22Rv1 (cell line): ENCODE measurements around the gene CX3CR1.

ENCODE experiments used
- ZFX ChIP-seq: fragments of 450-650 bp; IDR thresholded peaks from 2 replicates; pipeline ENCODE4 v1.6.1; 2017; ENCODE audit warnings: antibody characterized with exemption, borderline replicate concordance
- TF ChIP-seq, protein P1 (sequence below): fragments of 450-650 bp; IDR thresholded peaks from 2 replicates; pipeline ENCODE4 v1.5.1; 2017; ENCODE audit warnings: mild to moderate bottlenecking

DNA sequence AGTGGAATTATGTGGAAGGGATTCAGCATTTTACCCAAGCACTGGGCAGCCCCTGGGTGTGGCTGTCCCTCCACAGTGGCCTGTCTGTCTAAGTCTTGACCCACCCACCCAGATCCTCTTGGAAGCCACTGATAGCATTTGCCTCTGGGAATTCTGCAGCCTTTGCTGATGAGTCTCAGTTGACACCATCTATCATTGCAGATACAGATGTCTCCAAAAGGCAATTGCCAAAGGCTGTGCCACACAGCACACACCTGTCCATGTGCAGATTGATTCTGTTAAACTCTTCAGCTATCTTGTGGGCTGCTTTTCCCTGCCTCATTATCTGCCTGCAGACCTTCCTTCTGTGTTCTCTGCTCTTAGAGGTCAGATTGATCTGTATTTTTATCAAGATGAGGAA lies 18.1 kb downstream of the CX3CR1 start:
- TF ChIP-seq, protein P1, sequence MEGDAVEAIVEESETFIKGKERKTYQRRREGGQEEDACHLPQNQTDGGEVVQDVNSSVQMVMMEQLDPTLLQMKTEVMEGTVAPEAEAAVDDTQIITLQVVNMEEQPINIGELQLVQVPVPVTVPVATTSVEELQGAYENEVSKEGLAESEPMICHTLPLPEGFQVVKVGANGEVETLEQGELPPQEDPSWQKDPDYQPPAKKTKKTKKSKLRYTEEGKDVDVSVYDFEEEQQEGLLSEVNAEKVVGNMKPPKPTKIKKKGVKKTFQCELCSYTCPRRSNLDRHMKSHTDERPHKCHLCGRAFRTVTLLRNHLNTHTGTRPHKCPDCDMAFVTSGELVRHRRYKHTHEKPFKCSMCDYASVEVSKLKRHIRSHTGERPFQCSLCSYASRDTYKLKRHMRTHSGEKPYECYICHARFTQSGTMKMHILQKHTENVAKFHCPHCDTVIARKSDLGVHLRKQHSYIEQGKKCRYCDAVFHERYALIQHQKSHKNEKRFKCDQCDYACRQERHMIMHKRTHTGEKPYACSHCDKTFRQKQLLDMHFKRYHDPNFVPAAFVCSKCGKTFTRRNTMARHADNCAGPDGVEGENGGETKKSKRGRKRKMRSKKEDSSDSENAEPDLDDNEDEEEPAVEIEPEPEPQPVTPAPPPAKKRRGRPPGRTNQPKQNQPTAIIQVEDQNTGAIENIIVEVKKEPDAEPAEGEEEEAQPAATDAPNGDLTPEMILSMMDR, result no peak
- no peak for TF ChIP-seq ZFX
